LNCaP clone FGC (cell line): Measurements from ENCODE around the gene OTOP2.

Experiments used
- DNase-seq: peaks from one replicate; pipeline ENCODE4 v3.0.0-alpha.2; 2011; ENCODE audit warnings: low read depth
- H3K4me3 ChIP-seq: 2 replicates; pipeline ENCODE4 v1.5.1; 2011; ENCODE audit warnings: mild to moderate bottlenecking, low read depth, low read length, control low read depth
- TF ChIP-seq, protein P1 (sequence below): IDR thresholded peaks from 2 replicates; pipeline ENCODE4 v1.5.1; 2012; ENCODE audit warnings: mild to moderate bottlenecking; ENCODE audit not compliant: control insufficient read depth, insufficient read depth; ENCODE audit errors: extremely low read depth

Gene OTOP2

GRCh38 chr17:74921026-74921681 is 2.9 kb upstream of the OTOP2 start:
- H3K4me3 ChIP-seq: no peak overlapping the region
- TF ChIP-seq, protein P1, sequence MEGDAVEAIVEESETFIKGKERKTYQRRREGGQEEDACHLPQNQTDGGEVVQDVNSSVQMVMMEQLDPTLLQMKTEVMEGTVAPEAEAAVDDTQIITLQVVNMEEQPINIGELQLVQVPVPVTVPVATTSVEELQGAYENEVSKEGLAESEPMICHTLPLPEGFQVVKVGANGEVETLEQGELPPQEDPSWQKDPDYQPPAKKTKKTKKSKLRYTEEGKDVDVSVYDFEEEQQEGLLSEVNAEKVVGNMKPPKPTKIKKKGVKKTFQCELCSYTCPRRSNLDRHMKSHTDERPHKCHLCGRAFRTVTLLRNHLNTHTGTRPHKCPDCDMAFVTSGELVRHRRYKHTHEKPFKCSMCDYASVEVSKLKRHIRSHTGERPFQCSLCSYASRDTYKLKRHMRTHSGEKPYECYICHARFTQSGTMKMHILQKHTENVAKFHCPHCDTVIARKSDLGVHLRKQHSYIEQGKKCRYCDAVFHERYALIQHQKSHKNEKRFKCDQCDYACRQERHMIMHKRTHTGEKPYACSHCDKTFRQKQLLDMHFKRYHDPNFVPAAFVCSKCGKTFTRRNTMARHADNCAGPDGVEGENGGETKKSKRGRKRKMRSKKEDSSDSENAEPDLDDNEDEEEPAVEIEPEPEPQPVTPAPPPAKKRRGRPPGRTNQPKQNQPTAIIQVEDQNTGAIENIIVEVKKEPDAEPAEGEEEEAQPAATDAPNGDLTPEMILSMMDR: no peak
- no peak for DNase-seq

DNA sequence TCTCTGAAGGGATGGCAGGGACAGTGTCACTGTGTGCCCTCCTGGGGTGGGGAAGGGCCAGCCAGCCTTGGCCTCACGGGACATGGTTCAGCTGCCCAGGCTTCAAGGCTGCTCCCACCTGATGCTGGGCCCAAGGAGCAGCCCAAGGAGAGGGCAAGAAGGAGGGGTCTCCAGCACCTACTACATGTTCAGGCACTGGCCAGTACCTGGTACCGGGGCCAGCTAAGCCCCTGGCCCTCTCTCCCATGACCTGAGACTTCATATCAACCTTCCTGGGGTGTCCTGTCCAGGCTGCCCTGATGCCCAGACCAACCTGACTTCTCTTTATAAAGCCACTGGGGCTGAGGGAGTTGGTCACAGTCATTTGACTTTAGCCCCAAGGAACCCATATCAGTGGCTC is 2.3 kb upstream of the OTOP2 start:
- TF ChIP-seq, protein P1: no peak
- no peak for DNase-seq
- H3K4me3 ChIP-seq: no peak overlapping the region

DNA sequence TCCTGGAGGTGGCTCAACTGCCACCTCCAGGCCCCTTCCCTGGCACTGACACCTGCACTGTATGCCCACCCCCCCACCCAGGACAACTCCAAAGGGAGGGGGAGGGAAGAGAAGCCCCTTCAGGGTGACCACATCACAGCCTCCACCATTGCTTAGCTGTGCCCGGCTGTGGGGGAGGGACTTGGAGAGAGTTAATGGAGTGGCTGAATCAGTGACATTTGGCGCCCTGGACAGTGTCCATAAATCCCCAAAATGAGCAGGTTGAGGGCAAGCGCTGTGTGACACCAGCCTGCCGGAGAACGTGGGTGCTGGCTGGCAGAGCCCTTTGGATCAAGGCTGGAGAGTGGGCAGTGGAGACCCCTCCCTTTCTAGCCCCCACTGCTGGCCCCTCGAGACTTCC is 1.9 kb upstream of the OTOP2 start:
- TF ChIP-seq, protein P1: no peak
- H3K4me3 ChIP-seq: no peak overlapping the region
- DNase-seq: no peak

GRCh38 chr17:74922694-74923537 is 1.2 kb upstream of the OTOP2 start, which contains the start of gene USH1G:
Gene USH1G, minus strand, starts transcription at chr17:74923255. Its CDS starts 182 bp downstream, at chr17:74923073.
- peak within 1 kb of the TSS; percentile 38 for H3K4me3 ChIP-seq
- TF ChIP-seq, protein P1: no peak
- DNase-seq: no peak

- H3K4me3 ChIP-seq: peak overlapping the region; percentile 38
- no peak for DNase-seq
- TF ChIP-seq, protein P1: peak; percentile 99
Observed at GRCh38 chr17:74923538-74924249, 379 bp upstream of the OTOP2 start.

DNA sequence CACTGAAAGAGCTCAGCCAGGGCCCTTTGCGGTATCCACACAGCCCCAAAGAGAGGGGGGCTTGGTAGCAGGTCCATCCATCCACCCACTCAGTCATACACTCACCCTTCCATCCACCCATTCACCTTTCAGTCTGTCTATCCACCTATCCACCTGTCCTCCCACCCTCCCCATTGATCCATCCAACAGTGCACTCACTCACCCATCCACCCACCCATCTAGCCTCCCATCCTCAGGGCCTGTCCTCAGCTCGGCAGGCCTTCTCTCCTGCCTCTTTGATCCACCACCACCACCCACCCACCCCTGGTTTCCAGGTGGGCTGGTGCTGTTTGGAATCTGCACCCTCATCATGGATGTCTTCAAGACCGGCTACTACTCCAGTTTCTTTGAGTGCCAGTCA is 1.2 kb downstream of the OTOP2 start:
- no peak for DNase-seq
- TF ChIP-seq, protein P1: no peak
- H3K4me3 ChIP-seq: no peak overlapping the region
